Loucy (cell line): ENCODE results near the gene FSTL3.

Experiments
- H2AFZ ChIP-seq: fragments of 200-600 bp; sonication (generic); 2 replicates; pipeline ENCODE4 v1.6.0; 2016; ENCODE audit warnings: antibody characterized with exemption, mild to moderate bottlenecking, low read length, moderate library complexity
- H3F3A ChIP-seq: fragments of 200-600 bp; 2 replicates; pipeline ENCODE4 v1.6.0; 2016; ENCODE audit warnings: antibody characterized with exemption, low read depth, mild to moderate bottlenecking
- H3K27me3 ChIP-seq: fragments of 200-600 bp; sonication (generic); 2 replicates; pipeline ENCODE4 v1.6.1; 2014; ENCODE audit warnings: low read length, mild to moderate bottlenecking; ENCODE audit not compliant: insufficient read depth, poor library complexity, severe bottlenecking
- H3K36me3 ChIP-seq: fragments of 200-600 bp; sonication (generic); 2 replicates; pipeline ENCODE4 v1.6.1; 2016; ENCODE audit warnings: low read length; ENCODE audit not compliant: insufficient read depth
- H3K4me1 ChIP-seq: fragments of 200-600 bp; sonication (generic); 2 replicates; pipeline ENCODE4 v1.5.1; 2014; ENCODE audit warnings: low read length, mild to moderate bottlenecking; ENCODE audit not compliant: insufficient read depth, poor library complexity, severe bottlenecking
- H3K4me2 ChIP-seq: fragments of 200-600 bp; sonication (generic); 2 replicates; pipeline ENCODE4 v1.6.0; 2014; ENCODE audit warnings: antibody characterized with exemption, low read length, low read depth, mild to moderate bottlenecking; ENCODE audit not compliant: poor library complexity, severe bottlenecking
- H3K4me3 ChIP-seq: fragments of 200-600 bp; sonication (generic); 2 replicates; pipeline ENCODE4 v1.5.1; 2014; ENCODE audit warnings: low read length, mild to moderate bottlenecking, mixed read lengths; ENCODE audit not compliant: poor library complexity, severe bottlenecking
- H3K79me2 ChIP-seq: fragments of 200-600 bp; sonication (generic); 2 replicates; pipeline ENCODE4 v1.6.1; 2014; ENCODE audit warnings: low read length; ENCODE audit not compliant: insufficient read depth
- H3K9ac ChIP-seq: fragments of 200-600 bp; sonication (generic); 2 replicates; pipeline ENCODE4 v1.6.0; 2014; ENCODE audit warnings: mild to moderate bottlenecking, low read depth, low read length, moderate library complexity; ENCODE audit not compliant: poor library complexity, severe bottlenecking
- H3K9me2 ChIP-seq: fragments of 200-600 bp; sonication (generic); replicated peaks from 2 replicates; pipeline ENCODE4 v1.6.1; 2016; ENCODE audit warnings: low read depth, low read length, mixed read lengths
- H3K9me3 ChIP-seq: fragments of 200-600 bp; sonication (generic); 2 replicates; pipeline ENCODE4 v1.6.1; 2014; ENCODE audit warnings: mild to moderate bottlenecking, antibody characterized with exemption, low read length, low read depth; ENCODE audit not compliant: insufficient read depth
- H4K20me1 ChIP-seq: fragments of 200-600 bp; sonication (generic); 2 replicates; pipeline ENCODE4 v1.6.0; 2014; ENCODE audit warnings: antibody characterized with exemption, low read length, mild to moderate bottlenecking; ENCODE audit not compliant: insufficient read depth, poor library complexity, severe bottlenecking
- EZH2phosphoT487 ChIP-seq: fragments of 200-600 bp; IDR thresholded peaks from 2 replicates; pipeline ENCODE4 v1.6.1; 2018; ENCODE audit warnings: antibody characterized with exemption, mild to moderate bottlenecking, moderate library complexity, borderline replicate concordance
- TF ChIP-seq, protein P1 (sequence below): fragments of 200-600 bp; sonication (generic); conservative IDR thresholded peaks from 2 replicates; pipeline ENCODE4 v1.5.1; 2014; ENCODE audit warnings: mild to moderate bottlenecking, antibody characterized with exemption, low read length

Gene FSTL3

GRCh38 chr19:710767-711166 lies 34.6 kb downstream of the FSTL3 start:
- Histone ChIP-seq H3F3A (no peaks in the 10 kb centered on the region; the same call in 1 of the 2 replicates), H4K20me1 (no peaks in the 10 kb centered on the region), H3K9me3 (no peaks in the 10 kb centered on the region), H3K4me1 (peaks cover 3% of the 10 kb centered on the region), H3K9ac (no peak overlapping the region), H3K4me3 (no peak overlapping the region), H3K27me3 (no peaks in the 10 kb centered on the region), H2AFZ (no peak overlapping the region), H3K36me3 (no peaks in the 10 kb centered on the region), H3K4me2 (no peak overlapping the region), H3K9me2 (no peaks in the 10 kb centered on the region), H3K79me2 (peaks cover 6% of the 10 kb centered on the region; the same call in 1 of the 2 replicates)
- TF ChIP-seq EZH2phosphoT487, result no peak
- TF ChIP-seq, protein P1, sequence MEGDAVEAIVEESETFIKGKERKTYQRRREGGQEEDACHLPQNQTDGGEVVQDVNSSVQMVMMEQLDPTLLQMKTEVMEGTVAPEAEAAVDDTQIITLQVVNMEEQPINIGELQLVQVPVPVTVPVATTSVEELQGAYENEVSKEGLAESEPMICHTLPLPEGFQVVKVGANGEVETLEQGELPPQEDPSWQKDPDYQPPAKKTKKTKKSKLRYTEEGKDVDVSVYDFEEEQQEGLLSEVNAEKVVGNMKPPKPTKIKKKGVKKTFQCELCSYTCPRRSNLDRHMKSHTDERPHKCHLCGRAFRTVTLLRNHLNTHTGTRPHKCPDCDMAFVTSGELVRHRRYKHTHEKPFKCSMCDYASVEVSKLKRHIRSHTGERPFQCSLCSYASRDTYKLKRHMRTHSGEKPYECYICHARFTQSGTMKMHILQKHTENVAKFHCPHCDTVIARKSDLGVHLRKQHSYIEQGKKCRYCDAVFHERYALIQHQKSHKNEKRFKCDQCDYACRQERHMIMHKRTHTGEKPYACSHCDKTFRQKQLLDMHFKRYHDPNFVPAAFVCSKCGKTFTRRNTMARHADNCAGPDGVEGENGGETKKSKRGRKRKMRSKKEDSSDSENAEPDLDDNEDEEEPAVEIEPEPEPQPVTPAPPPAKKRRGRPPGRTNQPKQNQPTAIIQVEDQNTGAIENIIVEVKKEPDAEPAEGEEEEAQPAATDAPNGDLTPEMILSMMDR, result no peak

GRCh38 chr19:711254-711653 lies 35.1 kb downstream of the FSTL3 start:
- H3K27me3 ChIP-seq, result no peaks in the 10 kb centered on the region
- peaks cover 6% of the 10 kb centered on the region; the same call in 1 of the 2 replicates for H3K79me2 ChIP-seq
- peaks cover 3% of the 10 kb centered on the region for H3K4me1 ChIP-seq
- no peak overlapping the region for H2AFZ ChIP-seq
- H3K9me3 ChIP-seq, result no peaks in the 10 kb centered on the region
- no peaks in the 10 kb centered on the region for H3K9me2 ChIP-seq
- H3K36me3 ChIP-seq, result no peaks in the 10 kb centered on the region
- H4K20me1 ChIP-seq, result no peaks in the 10 kb centered on the region
- H3K4me3 ChIP-seq, result no peak overlapping the region
- no peak for TF ChIP-seq EZH2phosphoT487
- TF ChIP-seq, protein P1, result no peak
- H3K4me2 ChIP-seq, result no peak overlapping the region
- no peak overlapping the region for H3K9ac ChIP-seq
- H3F3A ChIP-seq, result no peaks in the 10 kb centered on the region; the same call in 1 of the 2 replicates

DNA sequence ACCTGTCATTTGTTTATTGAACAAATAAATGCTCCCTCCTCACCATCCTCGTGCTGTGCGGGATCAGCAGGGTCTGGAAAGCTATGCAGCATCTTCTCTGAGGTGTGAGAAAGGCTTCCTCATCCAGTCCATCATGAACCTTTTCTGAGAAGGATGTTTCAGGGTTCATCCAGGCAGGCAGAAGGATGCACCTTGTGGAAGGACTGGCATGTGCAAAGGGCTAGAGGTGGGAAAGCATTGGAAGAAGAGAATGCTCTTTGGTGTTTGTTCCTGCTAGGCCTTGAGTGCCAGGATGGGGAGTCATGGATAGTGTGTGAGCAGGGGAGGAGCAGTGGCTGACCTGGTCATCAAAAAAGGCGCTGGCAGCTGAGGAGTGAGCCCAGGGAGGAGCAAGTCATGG lies 39.2 kb downstream of the FSTL3 start:
- Histone ChIP-seq H3K4me1 (no peaks in the 10 kb centered on the region), H4K20me1 (no peaks in the 10 kb centered on the region), H3K79me2 (no peaks in the 10 kb centered on the region), H3K4me2 (no peak overlapping the region), H3K4me3 (no peak overlapping the region), H2AFZ (no peak overlapping the region), H3K36me3 (no peaks in the 10 kb centered on the region), H3K9me3 (no peaks in the 10 kb centered on the region), H3K9me2 (no peaks in the 10 kb centered on the region), H3K27me3 (no peaks in the 10 kb centered on the region), H3K9ac (no peak overlapping the region), H3F3A (no peaks in the 10 kb centered on the region; the same call in 1 of the 2 replicates)
- TF ChIP-seq, protein P1, result no peak
- TF ChIP-seq EZH2phosphoT487, result no peak
